IMR-90 (cell line): ENCODE data around the gene NAT10. TPM values are rescaled to one million over a fixed set of nuclear protein-coding genes. Genes with fewer than 3 reads are reported as not detected.

Source experiments
- ATAC-seq: fragments of 200-7000 bp; cut with Tn5 transposase; 2 replicates; pipeline ENCODE4 v1.9.1; 2020; ENCODE audit warnings: low read depth, mild to moderate bottlenecking, moderate library complexity
- BruUV-seq: library from RNA; stranded (reverse); fragments of 400-500 nt; replicated peaks from 2 replicates; lab custom pipeline; 2021; lab: Mats Ljungman, UMichigan
- CTCF ChIA-PET: fragments of 300-600 bp; formaldehyde crosslinking; extraction: SDS; loops from one replicate; lab custom pipeline; 2021; ENCODE audit warnings: antibody characterized with exemption; lab: Yijun Ruan, JAX
- POLR2A ChIA-PET: fragments of 300-600 bp; sonication (Branson Sonifier 250); formaldehyde crosslinking; loops from one replicate; lab custom pipeline; 2022; ENCODE audit warnings: antibody characterized with exemption; ENCODE audit not compliant: unreplicated experiment; lab: Charles Lee
- DNase-seq: peaks from one replicate; pipeline ENCODE4 v3.0.0; 2013
- H2AFZ ChIP-seq: replicated peaks from 2 replicates; pipeline ENCODE3; 2013; ENCODE audit warnings: low read length, mild to moderate bottlenecking; ENCODE audit not compliant: poor library complexity
- H2AK5ac ChIP-seq: 2 replicates; pipeline ENCODE4 v1.6.1; 2013; ENCODE audit warnings: low read depth, low read length, inconsistent platforms
- H2AK9ac ChIP-seq: replicated peaks from 2 replicates; pipeline ENCODE3; 2013; ENCODE audit warnings: mild to moderate bottlenecking, low read depth, low read length, moderate library complexity; ENCODE audit not compliant: poor library complexity
- H2BK120ac ChIP-seq: 2 replicates; pipeline ENCODE4 v1.6.1; 2013; ENCODE audit warnings: low read depth, low read length, inconsistent platforms
- H2BK15ac ChIP-seq: 3 replicates; pipeline ENCODE4 v1.6.1; 2013; ENCODE audit warnings: low read depth, low read length, inconsistent platforms
- H2BK20ac ChIP-seq: 2 replicates; pipeline ENCODE4 v1.6.1; 2013; ENCODE audit warnings: low read depth, mild to moderate bottlenecking, inconsistent platforms, low read length, moderate library complexity
- H2BK5ac ChIP-seq: 2 replicates; pipeline ENCODE4 v1.6.1; 2013; ENCODE audit warnings: mild to moderate bottlenecking, low read depth, low read length, inconsistent platforms; ENCODE audit not compliant: poor library complexity, severe bottlenecking
- H3K14ac ChIP-seq: replicated peaks from 2 replicates; pipeline ENCODE4 v1.6.1; 2013; ENCODE audit warnings: low read depth, low read length, inconsistent platforms
- H3K18ac ChIP-seq: 2 replicates; pipeline ENCODE4 v1.6.1; 2013; ENCODE audit warnings: low read depth, low read length, control low read depth
- H3K23ac ChIP-seq: 2 replicates; pipeline ENCODE4 v1.6.1; 2013; ENCODE audit warnings: low read depth, low read length, inconsistent platforms
- H3K27ac ChIP-seq: 2 replicates; pipeline ENCODE4 v1.5.1; 2013; ENCODE audit warnings: mild to moderate bottlenecking, control low read depth, low read length; ENCODE audit not compliant: insufficient read depth
- H3K27me3 ChIP-seq: 2 replicates; pipeline ENCODE4 v1.6.1; 2013; ENCODE audit warnings: low read length; ENCODE audit not compliant: control insufficient read depth, insufficient read depth
- H3K36me3 ChIP-seq: 2 replicates; pipeline ENCODE4 v1.6.1; 2013; ENCODE audit warnings: low read length, mixed read lengths; ENCODE audit not compliant: control insufficient read depth, insufficient read depth
- H3K4ac ChIP-seq: 2 replicates; pipeline ENCODE4 v1.6.1; 2013; ENCODE audit warnings: low read depth, low read length, inconsistent platforms
- H3K4me1 ChIP-seq: 2 replicates; pipeline ENCODE4 v1.6.1; 2013; ENCODE audit warnings: low read length, mixed read lengths; ENCODE audit not compliant: control insufficient read depth, insufficient read depth
- H3K4me2 ChIP-seq: 2 replicates; pipeline ENCODE4 v1.6.1; 2013; ENCODE audit warnings: low read depth, mild to moderate bottlenecking, control low read depth, low read length, moderate library complexity
- H3K4me3 ChIP-seq: 2 replicates; pipeline ENCODE4 v1.5.1; 2013; ENCODE audit warnings: low read depth, mild to moderate bottlenecking, control low read depth, low read length, moderate library complexity; ENCODE audit not compliant: insufficient read depth
- H3K56ac ChIP-seq: 2 replicates; pipeline ENCODE4 v1.6.1; 2013; ENCODE audit warnings: low read length, inconsistent platforms; ENCODE audit not compliant: insufficient read depth; ENCODE audit errors: extremely low read depth
- H3K79me1 ChIP-seq, 2 experiments: 2 replicates each; pipeline ENCODE4 v1.6.1; 2013; ENCODE audit warnings: low read length in 2 of 2, inconsistent platforms in 1 of 2, low read depth in 1 of 2
- H3K9ac ChIP-seq: 2 replicates; pipeline ENCODE4 v1.6.1; 2013; ENCODE audit warnings: low read depth, low read length, control low read depth
- H3K9me1 ChIP-seq: 2 replicates; pipeline ENCODE4 v1.6.1; 2013; ENCODE audit warnings: low read length, inconsistent platforms; ENCODE audit not compliant: insufficient read depth
- H3K9me3 ChIP-seq: 2 replicates; pipeline ENCODE4 v1.6.1; 2013; ENCODE audit warnings: low read length; ENCODE audit not compliant: control insufficient read depth, insufficient read depth
- H4K20me1 ChIP-seq: 2 replicates; pipeline ENCODE4 v1.6.1; 2013; ENCODE audit warnings: low read length, inconsistent platforms; ENCODE audit not compliant: insufficient read depth
- H4K5ac ChIP-seq: 2 replicates; pipeline ENCODE4 v1.6.1; 2013; ENCODE audit warnings: mild to moderate bottlenecking, low read depth, low read length, control low read depth
- H4K8ac ChIP-seq, 2 experiments: 2 replicates each; pipeline ENCODE4 v1.6.1; 2013; ENCODE audit warnings: low read depth in 2 of 2, low read length in 2 of 2, control low read depth in 1 of 2, inconsistent platforms in 1 of 2
- H4K91ac ChIP-seq: 2 replicates; pipeline ENCODE4 v1.6.1; 2013; ENCODE audit warnings: low read depth, low read length, inconsistent platforms; ENCODE audit not compliant: insufficient read depth
- BHLHE40 ChIP-seq: fragments of 150-350 bp; IDR thresholded peaks from 2 replicates; pipeline ENCODE4 v1.6.1; 2016; ENCODE audit warnings: mild to moderate bottlenecking, low read depth, low read length
- CEBPB ChIP-seq: IDR thresholded peaks from 2 replicates; pipeline ENCODE4 v1.6.1; 2012; ENCODE audit warnings: low read depth, low read length, improper control_type of control experiment
- CHD1 ChIP-seq: IDR thresholded peaks from 2 replicates; pipeline ENCODE4 v1.6.1; 2012; ENCODE audit warnings: low read depth, low read length, improper control_type of control experiment
- CTCF ChIP-seq: conservative IDR thresholded peaks from 2 replicates; pipeline ENCODE4 v1.5.1; 2012; ENCODE audit warnings: mild to moderate bottlenecking, low read depth, low read length, improper control_type of control experiment
- ELK1 ChIP-seq: fragments of 150-350 bp; IDR thresholded peaks from 2 replicates; pipeline ENCODE4 v1.6.1; 2016; ENCODE audit warnings: low read depth, mild to moderate bottlenecking, low read length, moderate library complexity, borderline replicate concordance
- FOS ChIP-seq: fragments of 150-350 bp; IDR thresholded peaks from 2 replicates; pipeline ENCODE4 v1.6.1; 2016; ENCODE audit warnings: low read depth, low read length
- MAFK ChIP-seq: IDR thresholded peaks from 2 replicates; pipeline ENCODE4 v1.6.1; 2012; ENCODE audit warnings: low read depth, low read length, improper control_type of control experiment
- MAZ ChIP-seq: IDR thresholded peaks from 2 replicates; pipeline ENCODE4 v1.6.1; 2012; ENCODE audit warnings: low read depth, mild to moderate bottlenecking, low read length, improper control_type of control experiment, moderate library complexity, borderline replicate concordance
- MXI1 ChIP-seq: IDR thresholded peaks from 2 replicates; pipeline ENCODE4 v1.6.1; 2012; ENCODE audit warnings: low read depth, mild to moderate bottlenecking, low read length, moderate library complexity, borderline replicate concordance
- NFE2L2 ChIP-seq: fragments of 150-350 bp; IDR thresholded peaks from 2 replicates; pipeline ENCODE4 v1.6.1; 2016; ENCODE audit warnings: low read depth, mild to moderate bottlenecking, low read length
- POLR2A ChIP-seq: IDR thresholded peaks from 2 replicates; pipeline ENCODE4 v1.6.1; 2012; ENCODE audit warnings: mild to moderate bottlenecking, low read depth, low read length
- RAD21 ChIP-seq: IDR thresholded peaks from 2 replicates; pipeline ENCODE4 v1.6.1; 2012; ENCODE audit warnings: low read length, improper control_type of control experiment
- RCOR1 ChIP-seq: IDR thresholded peaks from 2 replicates; pipeline ENCODE4 v1.6.1; 2012; ENCODE audit warnings: mild to moderate bottlenecking, low read length, improper control_type of control experiment; ENCODE audit not compliant: insufficient replicate concordance
- RFX5 ChIP-seq: IDR thresholded peaks from 2 replicates; pipeline ENCODE4 v1.8.0; 2012; ENCODE audit warnings: low read depth, mild to moderate bottlenecking, low read length, moderate library complexity
- SMC3 ChIP-seq: fragments of 150-350 bp; IDR thresholded peaks from 2 replicates; pipeline ENCODE4 v1.6.1; 2016; ENCODE audit warnings: low read depth, mild to moderate bottlenecking, antibody characterized with exemption, low read length, moderate library complexity
- USF2 ChIP-seq: fragments of 150-350 bp; IDR thresholded peaks from 2 replicates; pipeline ENCODE4 v1.6.1; 2017; ENCODE audit warnings: mild to moderate bottlenecking, antibody characterized with exemption, low read length, low read depth
- WGBS, 2 experiments: methylation state at CpG; one replicate each; pipeline versions ENCODE4 v1.1.5 to v1.1.7; 2013; ENCODE audit warnings: missing lambda C conversion rate in 2 of 2; ENCODE audit not compliant: insufficient read length in 1 of 2; ENCODE audit errors: extremely low coverage in 2 of 2; 5-methylcytosine and 5-hydroxymethylcytosine counted together
- dilution Hi-C: fragments of 300-500 bp; cut with HindIII; formaldehyde crosslinking; loops from one replicate; pipeline ENCODE4 v1.14.3; 2018; ENCODE audit warnings: low sequenced_read_pairs; ENCODE audit not compliant: unreplicated experiment
- in situ Hi-C: fragments of 300-500 bp; cut with MboI; formaldehyde crosslinking; loops from 3 replicates; pipeline ENCODE4 v1.14.3; 2019; ENCODE audit warnings: low sequenced_read_pairs, inconsistent platforms, mixed read lengths
- intact Hi-C: fragments of 100-400 bp; cut with micrococcal nuclease; formaldehyde crosslinking; loops from 2 replicates; pipeline ENCODE4 v1.10.0; 2022
- polyA plus RNA-seq, 3 experiments: library from polyadenylated mRNA; depleted of rRNA; stranded (reverse); fragments of >200 nt; gene quantifications; 2 replicates each; pipeline ENCODE4 v1.2.3, GENCODE V29; 2012; ENCODE audit warnings: low replicate concordance in 1 of 3
- total RNA-seq: library from RNA; depleted of rRNA; stranded (reverse); fragments of >200 nt; gene quantifications from 2 replicates; pipeline ENCODE4 v1.2.3, GENCODE V29; 2012

The NAT10 gene
- total and polyA plus RNA-seq, 2 of the 4 experiments (the other 2 are of a cell fraction): 28.1 to 34.8 TPM

GRCh38 chr11:34114014-34114413 is 8.6 kb downstream of the NAT10 start:
- dilution Hi-C loops: no loop called here
- H2AK5ac ChIP-seq: no peak overlapping the region

More at GRCh38 chr11:34114014-34114413, 8.6 kb downstream of the NAT10 start:
- Histone ChIP-seq H4K5ac (no peak overlapping the region), H3K27me3 (no peaks in the 10 kb centered on the region), H4K20me1 (no peaks in the 10 kb centered on the region), H4K91ac (no peak overlapping the region), H3K9me1 (0 out of 2 replicates have a peak, but pooled peaks cover 2% of the 10 kb centered on the region), H2BK20ac (no peak overlapping the region), H3K9ac (no peak overlapping the region), H3K9me3 (no peaks in the 10 kb centered on the region), H2BK15ac (no peak overlapping the region), H2AFZ (no peak overlapping the region), H3K4me1 (no peaks in the 10 kb centered on the region), H3K27ac (no peak overlapping the region), H3K4me2 (no peak overlapping the region), H3K79me1 (peaks cover 12 to 31% of the 10 kb centered on the region in 2 experiments; a peak in 3 of 4 replicates), H3K4ac (no peak overlapping the region), H3K18ac (no peak overlapping the region), H4K8ac (no peak overlapping the region), H2BK120ac (no peak overlapping the region), H3K23ac (no peak overlapping the region), H2AK9ac (no peak overlapping the region), H2BK5ac (no peak overlapping the region), H3K56ac (no peak overlapping the region), H3K36me3 (peaks cover 58% of the 10 kb centered on the region), H3K14ac (no peak overlapping the region), H3K4me3 (no peak overlapping the region)
- no peak for ATAC-seq
- no peak for TF ChIP-seq MAZ
- no peak for TF ChIP-seq NFE2L2
- TF ChIP-seq CEBPB: no peak
- TF ChIP-seq RAD21: no peak
- no peak for TF ChIP-seq USF2
- TF ChIP-seq RCOR1: no peak
- TF ChIP-seq CHD1: no peak
- TF ChIP-seq MAFK: no peak
- no peak for TF ChIP-seq SMC3
- TF ChIP-seq BHLHE40: no peak
- no peak for TF ChIP-seq POLR2A
- TF ChIP-seq ELK1: no peak
- no peak for TF ChIP-seq MXI1
- TF ChIP-seq FOS: no peak
- TF ChIP-seq CTCF: no peak
- no peak for TF ChIP-seq RFX5
- no peak for DNase-seq
- WGBS, 2 experiments: 80% methylated on average over 1 of the region's 2 CpGs; no CpG with 5 or more reads in 1 of the 2 experiments
- in situ Hi-C loops (no loop called here), intact Hi-C loops (no loop called here)
- ChIA-PET CTCF (no interaction called here), POLR2A (no interaction called here)
- BruUV-seq: no TSS peak
